ENCODE results near the gene BLTP2.

DNA sequence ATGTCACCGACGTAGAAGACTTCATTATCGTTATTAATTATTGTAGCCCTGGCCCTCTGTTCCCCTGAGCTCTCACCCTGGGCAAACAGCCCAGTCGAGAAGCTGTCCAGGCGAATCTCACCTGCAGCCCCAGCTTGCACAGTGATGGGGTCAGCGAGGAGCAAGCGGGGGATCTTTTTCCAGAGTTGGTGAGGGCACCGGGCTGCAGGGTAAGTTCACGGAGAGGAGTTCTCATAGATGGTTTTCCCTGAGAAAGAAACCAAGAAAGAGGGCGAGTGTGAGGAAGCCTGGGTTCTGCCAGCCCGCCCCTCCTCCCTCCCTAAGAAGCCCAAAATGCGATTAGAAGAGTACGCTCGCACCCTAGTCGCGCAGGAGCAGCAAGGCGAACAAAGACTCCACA, 46.6 kb downstream of the BLTP2 start:
- TF ChIP-seq POLR2A (IDR thresholded peaks at IDR 0.05) = no peak
- TF ChIP-seq, protein P1, sequence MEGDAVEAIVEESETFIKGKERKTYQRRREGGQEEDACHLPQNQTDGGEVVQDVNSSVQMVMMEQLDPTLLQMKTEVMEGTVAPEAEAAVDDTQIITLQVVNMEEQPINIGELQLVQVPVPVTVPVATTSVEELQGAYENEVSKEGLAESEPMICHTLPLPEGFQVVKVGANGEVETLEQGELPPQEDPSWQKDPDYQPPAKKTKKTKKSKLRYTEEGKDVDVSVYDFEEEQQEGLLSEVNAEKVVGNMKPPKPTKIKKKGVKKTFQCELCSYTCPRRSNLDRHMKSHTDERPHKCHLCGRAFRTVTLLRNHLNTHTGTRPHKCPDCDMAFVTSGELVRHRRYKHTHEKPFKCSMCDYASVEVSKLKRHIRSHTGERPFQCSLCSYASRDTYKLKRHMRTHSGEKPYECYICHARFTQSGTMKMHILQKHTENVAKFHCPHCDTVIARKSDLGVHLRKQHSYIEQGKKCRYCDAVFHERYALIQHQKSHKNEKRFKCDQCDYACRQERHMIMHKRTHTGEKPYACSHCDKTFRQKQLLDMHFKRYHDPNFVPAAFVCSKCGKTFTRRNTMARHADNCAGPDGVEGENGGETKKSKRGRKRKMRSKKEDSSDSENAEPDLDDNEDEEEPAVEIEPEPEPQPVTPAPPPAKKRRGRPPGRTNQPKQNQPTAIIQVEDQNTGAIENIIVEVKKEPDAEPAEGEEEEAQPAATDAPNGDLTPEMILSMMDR (IDR thresholded peaks at IDR 0.05) = no peak
